H1 (cell line): ENCODE results near the gene DVL3. TPM values are rescaled to one million over a fixed set of nuclear protein-coding genes. Genes with fewer than 3 reads are reported as not detected.

Source experiments
- CTCF ChIA-PET: fragments of 300-600 bp; sonication (Branson Sonifier 250); formaldehyde crosslinking; loops from one replicate; lab custom pipeline; 2021; ENCODE audit not compliant: partially characterized antibody; lab: Charles Lee
- POLR2A ChIA-PET: fragments of 300-600 bp; sonication (Branson Sonifier 250); formaldehyde crosslinking; loops from one replicate; lab custom pipeline; 2021; ENCODE audit warnings: inconsistent platforms; ENCODE audit not compliant: partially characterized antibody; lab: Charles Lee
- DNase-seq, 2 experiments: peaks; one replicate each; pipeline versions ENCODE4 v3.0.0 to v3.0.0-alpha.2; 2010 to 2022; ENCODE audit warnings: low spot score in 2 of 2, low read depth in 1 of 2, mixed read lengths in 1 of 2
- FAIRE-seq: peaks from 2 replicates; lab custom pipeline; 2011; peaks lifted over from hg19 to GRCh38; lab: Jason Lieb, UNC
- H2AFZ ChIP-seq: 2 replicates; pipeline ENCODE4 v1.8.1; 2012; ENCODE audit warnings: low read length, inconsistent platforms
- H2AK5ac ChIP-seq: 2 replicates; pipeline ENCODE4 v1.6.1; 2013; ENCODE audit warnings: low read depth, low read length
- H2BK120ac ChIP-seq: replicated peaks from 2 replicates; pipeline ENCODE3; 2013; ENCODE audit warnings: low read depth, low read length, inconsistent platforms
- H2BK12ac ChIP-seq: 2 replicates; pipeline ENCODE4 v1.6.1; 2013; ENCODE audit warnings: low read depth, low read length
- H2BK15ac ChIP-seq: 2 replicates; pipeline ENCODE4 v1.6.1; 2013; ENCODE audit warnings: low read length
- H2BK20ac ChIP-seq: 2 replicates; pipeline ENCODE4 v1.6.1; 2013; ENCODE audit warnings: low read length
- H2BK5ac ChIP-seq: 2 replicates; pipeline ENCODE4 v1.6.1; 2013; ENCODE audit warnings: low read depth, low read length
- H3K14ac ChIP-seq: 2 replicates; pipeline ENCODE4 v1.6.1; 2013; ENCODE audit warnings: inconsistent platforms; ENCODE audit not compliant: insufficient read length
- H3K18ac ChIP-seq: 2 replicates; pipeline ENCODE4 v1.6.1; 2013; ENCODE audit warnings: low read length; ENCODE audit errors: extremely low read depth
- H3K23ac ChIP-seq: 2 replicates; pipeline ENCODE4 v1.6.1; 2013; ENCODE audit warnings: inconsistent platforms; ENCODE audit not compliant: insufficient read length
- H3K23me2 ChIP-seq: 2 replicates; pipeline ENCODE4 v1.6.1; 2013; ENCODE audit warnings: low read depth, low read length
- H3K27ac ChIP-seq: 2 replicates; pipeline ENCODE4 v1.6.1; 2011; ENCODE audit warnings: low read depth, low read length, inconsistent platforms
- H3K27me3 ChIP-seq, 4 experiments: replicated peaks in 1 of 4; 1 replicate in 1 of 4; 2 replicates in 3 of 4; pipeline versions ENCODE4 v1.6.1 to v1.8.1; 2011 to 2013; ENCODE audit warnings: low read length in 3 of 4, mild to moderate bottlenecking in 3 of 4, inconsistent platforms in 2 of 4, mixed read lengths in 2 of 4, moderate library complexity in 1 of 4; ENCODE audit not compliant: control insufficient read depth in 3 of 4, insufficient read depth in 3 of 4; ENCODE audit errors: extremely low read depth in 1 of 4
- H3K36me3 ChIP-seq, 4 experiments: 2 replicates each; pipeline versions ENCODE4 v1.6.1 to v1.8.1; 2011 to 2013; ENCODE audit warnings: mild to moderate bottlenecking in 4 of 4, low read length in 3 of 4, moderate library complexity in 2 of 4, control low read depth in 1 of 4, inconsistent platforms in 1 of 4; ENCODE audit not compliant: insufficient read depth in 4 of 4, control insufficient read depth in 2 of 4
- H3K4ac ChIP-seq: replicated peaks from 2 replicates; pipeline ENCODE3; 2013; ENCODE audit warnings: low read length, low read depth, mixed read lengths, inconsistent platforms; ENCODE audit not compliant: insufficient read length
- H3K4me1 ChIP-seq, 4 experiments: replicated peaks in 1 of 4; 1 replicate in 1 of 4; 2 replicates in 3 of 4; pipeline versions ENCODE4 v1.6.1 to v1.8.1; 2011 to 2013; ENCODE audit warnings: low read length in 3 of 4, inconsistent platforms in 2 of 4, mixed read lengths in 1 of 4; ENCODE audit not compliant: insufficient read depth in 4 of 4, control insufficient read depth in 3 of 4
- H3K4me2 ChIP-seq, 2 experiments: 2 replicates each; pipeline versions ENCODE4 v1.6.1 to v1.8.1; 2011 to 2013; ENCODE audit warnings: low read depth in 2 of 2, low read length in 2 of 2, control low read depth in 1 of 2, inconsistent platforms in 1 of 2, mild to moderate bottlenecking in 1 of 2; ENCODE audit not compliant: insufficient read depth in 1 of 2
- H3K4me3 ChIP-seq, 4 experiments: fragments of 200-600, 300-600 bp in 1 of 4; sonication (generic), shearing (Covaris generic), sonication (Bioruptor Twin) in 1 of 4; 2 replicates each; pipeline versions ENCODE4 v1.5.1 to v1.8.1; 2011 to 2016; ENCODE audit warnings: low read length in 4 of 4, low read depth in 3 of 4, control low read depth in 2 of 4, inconsistent platforms in 2 of 4, mild to moderate bottlenecking in 2 of 4, mixed read lengths in 1 of 4, moderate library complexity in 1 of 4; ENCODE audit not compliant: insufficient read depth in 2 of 4; ENCODE audit errors: extremely low read depth in 1 of 4
- H3K56ac ChIP-seq: replicated peaks from 2 replicates; pipeline ENCODE3; 2013; ENCODE audit warnings: low read depth, mild to moderate bottlenecking, mixed read lengths, low read length, inconsistent platforms; ENCODE audit not compliant: insufficient read length
- H3K79me1 ChIP-seq: 2 replicates; pipeline ENCODE4 v1.6.1; 2013; ENCODE audit warnings: low read depth, low read length, control low read depth
- H3K79me2 ChIP-seq, 2 experiments: 2 replicates each; pipeline versions ENCODE4 v1.6.1 to v1.8.1; 2012 to 2013; ENCODE audit warnings: low read length in 2 of 2, mild to moderate bottlenecking in 2 of 2, inconsistent platforms in 1 of 2; ENCODE audit not compliant: insufficient read depth in 2 of 2, control insufficient read depth in 1 of 2
- H3K9ac ChIP-seq, 4 experiments: replicated peaks in 1 of 4; 1 replicate in 1 of 4; 2 replicates in 3 of 4; pipeline versions ENCODE4 v1.6.1 to v1.8.1; 2011 to 2013; ENCODE audit warnings: low read depth in 3 of 4, low read length in 3 of 4, control low read depth in 2 of 4, mild to moderate bottlenecking in 2 of 4, moderate library complexity in 2 of 4, inconsistent platforms in 1 of 4; ENCODE audit errors: extremely low read depth in 1 of 4
- H3K9me3 ChIP-seq, 2 experiments: 2 replicates each; pipeline versions ENCODE4 v1.6.1 to v1.8.1; 2012 to 2013; ENCODE audit warnings: mild to moderate bottlenecking in 2 of 2, moderate library complexity in 2 of 2, control low read depth in 1 of 2, inconsistent platforms in 1 of 2, low read depth in 1 of 2, low read length in 1 of 2, mixed read lengths in 1 of 2; ENCODE audit not compliant: insufficient read depth in 2 of 2
- H4K20me1 ChIP-seq, 2 experiments: replicated peaks in 1 of 2; 2 replicates each; pipeline versions ENCODE3 to v1.8.1; 2011 to 2013; ENCODE audit warnings: inconsistent platforms in 2 of 2, low read length in 2 of 2, mild to moderate bottlenecking in 1 of 2; ENCODE audit not compliant: insufficient read depth in 2 of 2, control insufficient read depth in 1 of 2
- H4K5ac ChIP-seq: 2 replicates; pipeline ENCODE4 v1.6.1; 2013; ENCODE audit warnings: low read length, low read depth, mixed read lengths, inconsistent platforms; ENCODE audit not compliant: insufficient read length
- H4K8ac ChIP-seq: 2 replicates; pipeline ENCODE4 v1.8.0; 2013; ENCODE audit warnings: mild to moderate bottlenecking, moderate library complexity, low read length, inconsistent platforms; ENCODE audit not compliant: insufficient read depth; ENCODE audit errors: extremely low read depth
- H4K91ac ChIP-seq: replicated peaks from 2 replicates; pipeline ENCODE3; 2013; ENCODE audit warnings: low read length, mixed read lengths, inconsistent platforms; ENCODE audit not compliant: insufficient read length
- BCL11A ChIP-seq, 2 experiments: IDR thresholded peaks; one replicate each; pipeline ENCODE4 v1.6.1; 2011; ENCODE audit warnings: low read depth in 2 of 2, low read length in 2 of 2, mild to moderate bottlenecking in 2 of 2
- CBX5 ChIP-seq: fragments of 300-800, 300-1000 bp; sonication (generic); IDR thresholded peaks from 2 replicates; pipeline ENCODE4 v1.7.1; 2016; ENCODE audit warnings: antibody characterized with exemption, low read length, low read depth
- CBX8 ChIP-seq: fragments of 300-800, 300-1000 bp; sonication (generic); IDR thresholded peaks from 2 replicates; pipeline ENCODE4 v1.7.1; 2016; ENCODE audit warnings: low read depth, low read length, borderline replicate concordance
- CHD1 ChIP-seq: IDR thresholded peaks from 2 replicates; pipeline ENCODE4 v1.6.1; 2012; ENCODE audit warnings: low read depth, low read length, improper control_type of control experiment
- JUND ChIP-seq: IDR thresholded peaks from 2 replicates; pipeline ENCODE4 v1.6.1; 2011; ENCODE audit warnings: mild to moderate bottlenecking, improper control_type of control experiment, low read length
- MAX ChIP-seq: IDR thresholded peaks from 2 replicates; pipeline ENCODE4 v1.6.1; 2012; ENCODE audit warnings: inconsistent platforms
- NRF1 ChIP-seq: IDR thresholded peaks from 2 replicates; pipeline ENCODE4 v1.6.1; 2011; ENCODE audit warnings: mild to moderate bottlenecking, low read depth, low read length, improper control_type of control experiment
- RAD21 ChIP-seq, 2 experiments: IDR thresholded peaks in 1 of 2; conservative IDR thresholded peaks in 1 of 2; 2 replicates each; pipeline ENCODE4 v1.6.1; 2011; ENCODE audit warnings: low read depth in 2 of 2, low read length in 2 of 2, improper control_type of control experiment in 1 of 2, inconsistent platforms in 1 of 2, mild to moderate bottlenecking in 1 of 2, moderate library complexity in 1 of 2
- SIN3A ChIP-seq, 2 experiments: IDR thresholded peaks in 1 of 2; conservative IDR thresholded peaks in 1 of 2; 2 replicates each; pipeline ENCODE4 v1.6.1; 2011 to 2012; ENCODE audit warnings: low read length in 2 of 2, improper control_type of control experiment in 1 of 2, low read depth in 1 of 2, mild to moderate bottlenecking in 1 of 2
- SIRT6 ChIP-seq: IDR thresholded peaks from one replicate; pipeline ENCODE4 v1.7.1; 2012; ENCODE audit warnings: low read length, inconsistent platforms
- SRF ChIP-seq: IDR thresholded peaks from 2 replicates; pipeline ENCODE4 v1.6.1; 2011; ENCODE audit warnings: mild to moderate bottlenecking, low read depth, low read length, moderate library complexity
- SUZ12 ChIP-seq: fragments of 200-600 bp; sonication (generic); IDR thresholded peaks from 2 replicates; pipeline ENCODE4 v1.6.1; 2012; ENCODE audit warnings: mild to moderate bottlenecking, inconsistent platforms, low read length, moderate library complexity, mixed read lengths
- TAF1 ChIP-seq: IDR thresholded peaks from 2 replicates; pipeline ENCODE4 v1.6.1; 2011; ENCODE audit warnings: mild to moderate bottlenecking, low read depth, low read length
- YY1 ChIP-seq: IDR thresholded peaks from 2 replicates; pipeline ENCODE4 v1.6.1; 2011; ENCODE audit warnings: low read depth, mild to moderate bottlenecking, low read length
- WGBS, 2 experiments: shearing (Covaris generic) in 1 of 2; methylation state at CpG; one replicate each; pipeline versions ENCODE4 v1.1.6 to v1.1.7; 2013 to 2015; ENCODE audit warnings: low lambda C conversion rate in 2 of 2, mixed read lengths in 2 of 2, inconsistent platforms in 1 of 2, low coverage in 1 of 2, missing lambda C conversion rate in 1 of 2; ENCODE audit not compliant: insufficient replicate concordance in 2 of 2, insufficient coverage in 1 of 2, insufficient read length in 1 of 2; ENCODE audit errors: extremely low coverage in 1 of 2, missing lambda C conversion rate in 1 of 2; 5-methylcytosine and 5-hydroxymethylcytosine counted together
- polyA plus RNA-seq, 7 experiments: library from polyadenylated mRNA; depleted of rRNA in 3 of 7; stranded (reverse) in 5 of 7; unstranded in 2 of 7; fragments of >200 nt in 5 of 7; fragments of 200-250 nt in 2 of 7; gene quantifications; 1 replicate in 5 of 7; 2 replicates in 1 of 7; 4 replicates in 1 of 7; pipeline versions ENCODE4 v1.2.1 to v1.2.3, GENCODE V29; 2011 to 2013; ENCODE audit warnings: missing spikeins in 2 of 7, mixed read lengths in 2 of 7
- total RNA-seq: library from RNA; stranded (reverse); fragmentation: NEBNext Ultra II Directional; extraction: Animal tissue kit (Norgen Biotek cat#: 25700); gene quantifications from 2 replicates; pipeline ENCODE4 v1.2.1, GENCODE V29; 2021

The DVL3 gene
- total and polyA plus RNA-seq, 2 of the 8 experiments (the other 6 are each of a cell fraction or from before 2014, with no cell fraction given) = 38.5 to 66.6 TPM

GRCh38 chr3:184145751-184146270 lies 9.4 kb upstream of the DVL3 start:
- H2BK20ac ChIP-seq = no peak overlapping the region
- no peak overlapping the region for H2BK15ac ChIP-seq
- no peak overlapping the region for H3K4me2 ChIP-seq
- H2AK5ac ChIP-seq = no peak overlapping the region
- no peak overlapping the region for H3K27ac ChIP-seq
- FAIRE-seq (no peak), DNase-seq (no peak)
- CTCF ChIA-PET = interaction anchor here (0.7 to 3.5 kb wide), 30 partner anchors 9 to 252 kb away, joined by 3 to 28 read pairs (median 5); partner anchors contain the start of genes AP2M1, EEF1AKMT4 and EIF2B5
- H4K5ac ChIP-seq = no peak overlapping the region
- no peak for TF ChIP-seq SRF
- TF ChIP-seq CBX5 = no peak
- no peak for TF ChIP-seq MAX
- TF ChIP-seq NRF1 = no peak
- no peak for TF ChIP-seq BCL11A (IDR thresholded peaks at IDR 0.05; ENCODE audit: low read depth in 2 of 2, low read length in 2 of 2)
- TF ChIP-seq RAD21 (IDR thresholded peaks at IDR 0.05 in 1 of 2, conservative IDR thresholded peaks at IDR 0.05 in 1 of 2; ENCODE audit: low read depth in 2 of 2, low read length in 2 of 2) = no peak
- no peak for TF ChIP-seq YY1
- no peak for TF ChIP-seq CHD1
- no peak for TF ChIP-seq TAF1
- no peak for TF ChIP-seq CBX8
- TF ChIP-seq SIRT6 = no peak
- TF ChIP-seq JUND = no peak
- TF ChIP-seq SUZ12 = no peak
- no peak for TF ChIP-seq SIN3A (conservative IDR thresholded peaks at IDR 0.05 in 1 of 2, IDR thresholded peaks at IDR 0.05 in 1 of 2; ENCODE audit: low read depth in 1 of 2, low read length in 2 of 2)
- peaks cover 11 to 44% (median 30%) of the 10 kb centered on the region in 4 experiments for H3K36me3 ChIP-seq
- no peaks in the 10 kb centered on the region; a peak in 1 of 4 replicates for H3K79me2 ChIP-seq
- no peak overlapping the region for H2BK120ac ChIP-seq
- no peak overlapping the region for H2BK12ac ChIP-seq
- H3K4me3 ChIP-seq = no peak overlapping the region
- no peaks in the 10 kb centered on the region for H3K9me3 ChIP-seq
- no peak overlapping the region for H3K23ac ChIP-seq
- no peak overlapping the region for H3K18ac ChIP-seq
- POLR2A ChIA-PET = interaction anchor here (0.9 to 4.6 kb wide), 7 partner anchors 9 to 113 kb away, joined by 3 to 26 read pairs (median 4); partner anchors contain the start of gene EIF2B5
- H2BK5ac ChIP-seq = no peak overlapping the region
- H3K79me1 ChIP-seq = peaks cover 2% of the 10 kb centered on the region; the same call in 1 of the 2 replicates
- WGBS, 2 experiments = 85% methylated on average over 8 of the region's 8 CpGs; no CpG with 5 or more reads in 1 of the 2 experiments
- no peak overlapping the region for H2AFZ ChIP-seq
- peaks cover 0 to 3% of the 10 kb centered on the region in 2 experiments for H4K20me1 ChIP-seq
- no peaks in the 10 kb centered on the region for H3K27me3 ChIP-seq
- H3K23me2 ChIP-seq = no peaks in the 10 kb centered on the region
- no peak overlapping the region for H3K56ac ChIP-seq
- H3K4ac ChIP-seq = no peak overlapping the region
- no peak overlapping the region for H4K8ac ChIP-seq
- no peak overlapping the region for H3K14ac ChIP-seq
- H3K4me1 ChIP-seq = no peaks in the 10 kb centered on the region
- no peak overlapping the region for H3K9ac ChIP-seq
- no peak overlapping the region for H4K91ac ChIP-seq
